HG02970 (cell line): ENCODE results near the gene FIZ1.
A peak's percentile ranks its signal among the peaks of the same experiment; 100 is the strongest.

Experiments used
- ATAC-seq: cut with Tn5 transposase; IDR thresholded peaks from one replicate; pipeline ENCODE4 v1.9.1; 2021; ENCODE audit warnings: mild to moderate bottlenecking, moderate library complexity, moderate number of reproducible peaks; ENCODE audit not compliant: unreplicated experiment, low FRiP score

FIZ1 gene

GRCh38 chr19:55636723-55637122 is 37.4 kb upstream of the FIZ1 start:
- no peak for ATAC-seq

GRCh38 chr19:55635856-55636440 is 36.6 kb upstream of the FIZ1 start:
- no peak for ATAC-seq

DNA sequence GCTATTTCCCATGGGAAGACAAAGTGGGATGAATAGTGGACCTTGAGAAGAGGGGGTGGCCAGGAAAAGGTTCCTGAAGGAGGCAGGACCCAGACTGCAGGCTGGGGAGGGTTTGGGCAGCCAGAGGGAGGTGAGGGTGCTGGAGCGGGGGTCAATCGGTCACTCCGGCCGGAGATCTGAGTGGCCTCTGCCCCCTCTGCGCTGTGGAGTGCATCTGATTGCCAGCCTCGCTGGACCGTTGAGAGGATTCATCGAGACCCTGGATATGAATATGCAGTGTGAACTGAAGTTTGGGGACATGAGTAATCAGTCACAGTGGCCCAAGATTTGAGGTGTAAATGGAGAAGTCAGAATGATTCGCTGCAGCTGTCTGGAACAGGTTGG is 36.0 kb upstream of the FIZ1 start:
- ATAC-seq: no peak

- no peak for ATAC-seq
These were observed 34.5 kb upstream of the FIZ1 start for GRCh38 chr19:55633861-55634260.

DNA sequence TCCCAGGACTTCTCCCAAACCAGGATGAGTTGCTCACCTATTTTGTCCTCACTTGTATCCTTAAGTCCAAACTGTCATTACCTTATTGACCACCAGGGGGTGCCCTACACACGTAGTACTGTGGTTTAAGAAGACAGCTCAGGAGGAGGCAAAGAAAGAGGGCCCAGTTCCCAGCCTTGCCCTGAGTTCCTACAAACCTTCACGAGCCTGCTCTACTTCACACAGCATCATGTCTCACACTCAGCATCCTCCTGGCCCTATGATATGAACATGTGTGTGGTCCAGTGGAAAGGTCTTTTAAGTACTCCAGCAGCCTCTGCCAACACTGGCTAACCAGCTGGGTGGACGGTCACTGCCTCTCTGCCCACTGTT is 33.1 kb upstream of the FIZ1 start:
- ATAC-seq: peak; percentile 45

GRCh38 chr19:55626350-55626749 is 27.0 kb upstream of the FIZ1 start:
- no peak for ATAC-seq

DNA sequence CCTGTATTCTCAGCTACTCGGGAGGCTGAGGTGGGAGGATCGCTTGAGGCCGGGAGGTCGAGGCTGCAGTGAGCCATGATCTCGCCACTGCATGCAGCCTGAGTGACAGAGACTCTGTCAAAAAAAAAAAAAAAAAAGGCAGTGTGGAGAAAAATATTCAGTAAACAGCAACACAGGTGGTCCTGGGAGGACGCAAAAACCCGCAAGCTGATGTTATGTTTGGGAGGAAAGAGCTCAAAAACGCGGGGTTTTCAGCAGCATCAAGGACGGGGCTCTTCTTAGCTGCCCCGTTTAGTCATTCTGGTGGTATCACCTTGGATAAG is 25.6 kb upstream of the FIZ1 start:
- no peak for ATAC-seq

DNA sequence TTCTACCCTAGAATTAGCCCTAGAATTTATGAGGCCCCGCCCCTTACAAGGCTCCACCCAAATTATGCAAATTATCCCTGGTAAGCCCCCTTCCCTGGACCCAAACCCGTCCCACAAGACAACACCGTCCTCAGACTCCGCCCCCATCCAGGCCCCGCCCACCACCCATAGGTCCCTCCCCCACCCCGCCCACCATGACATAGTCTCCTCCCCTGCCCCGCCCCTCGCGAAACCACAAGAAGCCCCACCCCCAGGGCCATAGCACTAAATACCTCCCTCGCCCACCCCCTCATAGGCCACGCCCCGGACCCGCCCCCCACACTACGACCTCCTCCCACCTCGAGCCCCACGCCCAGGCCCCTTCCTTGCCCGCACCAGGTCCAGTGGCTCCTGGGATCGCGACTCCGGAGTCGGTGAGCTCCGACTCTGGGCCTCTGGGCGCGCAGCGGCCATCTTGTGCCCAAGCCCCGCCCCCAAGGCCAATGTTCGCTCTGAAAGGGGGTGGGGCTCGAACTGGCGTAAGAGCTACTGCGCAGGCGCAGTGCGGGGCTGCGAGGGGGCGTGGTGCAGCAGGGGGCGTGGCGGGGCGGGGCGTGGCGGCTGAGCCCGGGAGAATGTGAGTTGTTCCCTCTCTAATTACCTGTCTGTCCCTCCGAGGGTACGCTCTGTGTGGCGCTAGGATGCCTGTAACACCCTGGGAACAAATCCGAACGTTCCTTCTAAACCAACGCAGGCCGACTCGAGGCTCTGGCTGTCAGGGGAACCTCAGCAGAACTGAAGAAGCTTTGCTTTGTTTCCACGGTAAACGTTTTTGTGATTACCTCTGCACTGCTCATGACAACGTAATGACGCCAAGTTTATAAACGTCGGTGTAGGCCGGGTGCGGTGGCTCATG is 25.0 kb upstream of the FIZ1 start, which contains the start of gene ZNF784:
Gene ZNF784, minus strand, starts transcription at position 458 of the 895 bp plus-strand sequence. Its CDS starts 5 bp downstream, at position 453.
- peak; percentile 59 for ATAC-seq

DNA sequence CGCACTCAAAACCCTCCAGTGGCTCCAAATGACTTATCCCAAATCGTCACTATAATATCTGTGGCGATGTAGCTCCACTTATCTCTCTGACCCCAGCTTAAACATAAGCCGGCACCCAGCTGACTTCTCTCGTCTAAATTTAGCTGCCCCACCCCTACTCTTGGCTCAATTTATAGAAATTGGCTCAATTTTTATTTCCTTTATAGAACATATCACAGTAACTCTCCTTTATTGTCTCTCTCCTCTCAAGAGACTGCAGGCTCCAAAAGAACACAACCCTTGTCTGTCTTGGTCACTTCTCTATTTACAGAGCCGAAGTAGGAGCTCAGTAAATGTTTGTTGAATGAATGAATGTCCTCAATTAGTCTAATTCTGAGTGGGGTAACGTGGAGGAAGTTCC is 24.2 kb upstream of the FIZ1 start:
- ATAC-seq: no peak

DNA sequence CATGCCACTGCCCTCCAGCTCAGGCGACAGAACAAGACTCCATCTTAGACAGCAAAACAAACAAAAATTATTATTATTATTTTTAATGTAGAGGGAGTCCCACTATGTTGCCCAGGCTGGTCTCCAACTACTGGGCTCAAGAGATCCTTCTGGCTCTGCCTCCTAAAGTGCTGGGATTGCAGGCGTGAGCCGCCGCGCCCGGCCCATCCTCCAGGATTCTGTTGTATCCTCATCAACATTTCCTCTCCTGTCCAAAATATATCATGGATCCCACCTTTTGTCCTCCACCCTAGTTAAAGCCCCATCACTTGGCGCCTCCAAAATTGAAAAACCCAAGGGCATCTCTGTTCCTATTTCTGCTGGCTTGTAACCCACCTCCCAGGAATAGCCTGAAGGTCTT is 23.8 kb upstream of the FIZ1 start:
- no peak for ATAC-seq

- no peak for ATAC-seq
These were observed 23.1 kb upstream of the FIZ1 start for GRCh38 chr19:55622242-55622969.

- no peak for ATAC-seq
These were observed 22.4 kb upstream of the FIZ1 start for GRCh38 chr19:55621673-55622231.

DNA sequence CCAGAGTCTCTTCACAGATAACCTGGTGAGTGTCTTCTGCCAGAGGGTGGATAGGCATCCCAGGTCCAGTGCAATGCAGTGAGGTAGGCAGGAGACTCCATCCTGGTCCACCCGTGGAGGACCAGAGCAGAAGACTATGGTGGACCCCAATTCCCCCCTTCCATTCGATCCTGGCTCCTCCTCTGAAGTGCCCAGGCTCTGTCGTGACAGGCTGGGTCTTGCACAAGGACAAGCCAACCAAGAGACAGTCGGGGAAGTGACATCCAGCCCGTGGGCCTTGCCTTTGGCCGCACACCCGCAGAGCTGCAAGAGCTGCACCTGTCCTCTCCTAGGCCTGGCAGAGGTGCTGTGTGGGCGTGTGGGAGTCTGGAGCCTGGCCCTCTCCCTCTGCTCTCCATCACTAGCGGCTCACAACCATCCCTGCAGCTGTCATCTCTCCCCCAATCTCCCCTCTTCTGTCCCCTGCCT is 21.9 kb upstream of the FIZ1 start:
- no peak for ATAC-seq

- no peak for ATAC-seq
These were observed 21.3 kb upstream of the FIZ1 start for GRCh38 chr19:55620410-55621204.

- ATAC-seq: no peak
These were observed 20.0 kb upstream of the FIZ1 start for GRCh38 chr19:55619286-55619685.

- no peak for ATAC-seq
These were observed 19.1 kb upstream of the FIZ1 start for GRCh38 chr19:55618426-55618825.

DNA sequence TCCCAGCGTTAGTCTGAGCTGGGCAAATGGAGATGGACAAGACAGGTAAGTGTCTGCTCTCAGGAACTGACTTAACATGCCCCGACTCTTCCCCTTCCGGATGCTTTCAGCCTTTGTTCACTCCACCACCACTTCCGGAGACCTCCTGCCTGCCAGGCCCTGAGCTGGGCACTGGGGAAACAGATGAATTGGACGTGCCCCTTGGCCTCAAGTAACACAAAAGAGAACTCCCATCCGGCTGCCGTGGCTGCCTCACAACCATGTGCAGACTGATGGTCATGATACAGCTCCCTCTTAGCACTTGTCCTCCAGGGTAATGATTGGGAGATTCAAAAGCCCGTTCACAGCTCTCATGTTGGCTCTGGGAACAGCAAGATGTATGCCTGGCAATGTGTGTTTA is 18.1 kb upstream of the FIZ1 start:
- no peak for ATAC-seq

DNA sequence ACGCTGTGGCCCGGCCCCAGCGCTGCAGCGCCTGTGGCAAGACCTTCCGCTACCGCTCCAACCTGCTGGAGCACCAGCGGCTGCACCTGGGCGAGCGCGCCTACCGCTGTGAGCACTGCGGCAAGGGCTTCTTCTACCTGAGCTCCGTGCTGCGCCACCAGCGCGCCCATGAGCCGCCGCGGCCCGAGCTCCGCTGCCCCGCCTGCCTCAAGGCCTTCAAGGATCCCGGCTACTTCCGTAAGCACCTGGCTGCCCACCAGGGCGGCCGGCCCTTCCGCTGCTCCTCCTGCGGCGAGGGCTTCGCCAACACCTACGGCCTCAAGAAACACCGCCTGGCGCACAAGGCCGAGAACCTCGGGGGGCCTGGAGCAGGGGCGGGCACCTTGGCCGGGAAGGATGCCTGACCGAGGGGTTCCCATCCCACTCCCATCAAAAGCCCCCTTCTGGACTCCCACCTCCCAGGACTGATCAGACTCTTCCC is 17.1 kb upstream of the FIZ1 start:
- ATAC-seq: no peak

GRCh38 chr19:55615543-55616394 is 16.5 kb upstream of the FIZ1 start:
- no peak for ATAC-seq
